Stimulated activated CD8-positive, alpha-beta memory T cell treated with anti-CD3 and anti-CD28 coated beads, Interleukin-4, amount 100 ng/mL, for 48 hours (primary cell): ENCODE measurements around the gene VAT1L.

ENCODE experiments used
- DNase-seq: peaks from one replicate; pipeline ENCODE4 v3.0.0-alpha.2; 2020

VAT1L gene

GRCh38 chr16:77788181-77789084 lies at the start of gene VAT1L:
Gene VAT1L, plus strand, starts transcription at chr16:77788564. Its CDS starts 119 bp downstream, at chr16:77788683.
- DNase-seq = peak; percentile 36

- no peak for DNase-seq
Observed at GRCh38 chr16:77738706-77739558, 49.4 kb upstream of the VAT1L start.

- no peak for DNase-seq
Observed at GRCh38 chr16:77739559-77739892, 48.8 kb upstream of the VAT1L start.

- no peak for DNase-seq
Observed at GRCh38 chr16:77744141-77744540, 44.2 kb upstream of the VAT1L start.

- no peak for DNase-seq
Observed at GRCh38 chr16:77745972-77746371, 42.4 kb upstream of the VAT1L start.

- no peak for DNase-seq
Observed at GRCh38 chr16:77748421-77749005, 39.9 kb upstream of the VAT1L start.

GRCh38 chr16:77749415-77749814 lies 38.9 kb upstream of the VAT1L start:
- no peak for DNase-seq

GRCh38 chr16:77758046-77758445 lies 30.3 kb upstream of the VAT1L start:
- DNase-seq = no peak

GRCh38 chr16:77758508-77758907 lies 29.9 kb upstream of the VAT1L start:
- no peak for DNase-seq

- DNase-seq = no peak
Observed at GRCh38 chr16:77759201-77759600, 29.2 kb upstream of the VAT1L start.

GRCh38 chr16:77759821-77760220 lies 28.5 kb upstream of the VAT1L start:
- no peak for DNase-seq

- no peak for DNase-seq
Observed at GRCh38 chr16:77760800-77761199, 27.6 kb upstream of the VAT1L start.

- no peak for DNase-seq
Observed at GRCh38 chr16:77761204-77761603, 27.2 kb upstream of the VAT1L start.

GRCh38 chr16:77762262-77762661 lies 26.1 kb upstream of the VAT1L start:
- no peak for DNase-seq

- DNase-seq = no peak
Observed at GRCh38 chr16:77763994-77764393, 24.4 kb upstream of the VAT1L start.

- no peak for DNase-seq
Observed at GRCh38 chr16:77767211-77767610, 21.2 kb upstream of the VAT1L start.

GRCh38 chr16:77767826-77768225 lies 20.5 kb upstream of the VAT1L start:
- no peak for DNase-seq

GRCh38 chr16:77775911-77776909 lies 12.2 kb upstream of the VAT1L start:
- DNase-seq = no peak

- no peak for DNase-seq
Observed at GRCh38 chr16:77777745-77778144, 10.6 kb upstream of the VAT1L start.

- DNase-seq = no peak
Observed at GRCh38 chr16:77780378-77780837, 8.0 kb upstream of the VAT1L start.

GRCh38 chr16:77781091-77781490 lies 7.3 kb upstream of the VAT1L start:
- no peak for DNase-seq

- no peak for DNase-seq
Observed at GRCh38 chr16:77782694-77783093, 5.7 kb upstream of the VAT1L start.
